K562 (cell line): ENCODE results near the gene HIPK2. TPM values are rescaled to one million over a fixed set of nuclear protein-coding genes. Genes with fewer than 3 reads are reported as not detected.

ENCODE experiments used
- ATAC-seq: fragments of 200-7000 bp; cut with Tn5 transposase; 3 replicates; pipeline ENCODE4 v1.9.1; 2020; ENCODE audit warnings: moderate library complexity
- BruUV-seq: library from RNA; stranded (reverse); fragments of 400-500 nt; replicated peaks from 2 replicates; lab custom pipeline; 2021; lab: Mats Ljungman, UMichigan
- CTCF ChIA-PET: fragments of 300-600 bp; formaldehyde crosslinking; extraction: SDS; loops from one replicate; lab custom pipeline; 2021; ENCODE audit warnings: low intra/inter-chr PET ratio; lab: Yijun Ruan, JAX
- POLR2A ChIA-PET: fragments of 300-600, 350-650 bp; sonication (Branson Sonifier 250); formaldehyde crosslinking; extraction: SDS; loops from one replicate; lab custom pipeline; 2021; ENCODE audit warnings: antibody characterized with exemption, inconsistent platforms; lab: Yijun Ruan, JAX
- DNase-seq, 4 experiments: peaks; one replicate each; pipeline versions ENCODE4 v3.0.0 to v3.0.0-alpha.2; 2011 to 2018; ENCODE audit warnings: low spot score in 3 of 4, mixed read lengths in 3 of 4; ENCODE audit errors: extremely low read depth in 1 of 4
- FAIRE-seq: peaks from 2 replicates; lab custom pipeline; 2011; peaks lifted over from hg19 to GRCh38; lab: Jason Lieb, UNC
- H2AFZ ChIP-seq: 2 replicates; pipeline ENCODE4 v1.6.0; 2011; ENCODE audit warnings: low read depth, low read length, control low read depth, inconsistent platforms
- H3K27ac ChIP-seq: fragments of 200-600 bp; 3 replicates; pipeline ENCODE4 v1.8.0; 2011; ENCODE audit warnings: low read depth, mild to moderate bottlenecking, control low read depth, inconsistent platforms, low read length, moderate library complexity, mixed read lengths; ENCODE audit errors: extremely low read depth
- H3K27me3 ChIP-seq, 2 experiments: fragments of 300-600 bp in 1 of 2; 2 replicates in 1 of 2; 3 replicates in 1 of 2; pipeline versions ENCODE4 v1.6.0 to v1.8.0; 2011; ENCODE audit warnings: inconsistent platforms in 2 of 2, low read length in 2 of 2, mild to moderate bottlenecking in 1 of 2, mixed read lengths in 1 of 2, moderate library complexity in 1 of 2; ENCODE audit not compliant: control insufficient read depth in 2 of 2, insufficient read depth in 2 of 2
- H3K36me3 ChIP-seq: fragments of 300-600 bp; 3 replicates; pipeline ENCODE4 v1.8.0; 2011; ENCODE audit warnings: mild to moderate bottlenecking, low read length, inconsistent platforms; ENCODE audit not compliant: control insufficient read depth, insufficient read depth
- H3K4me1 ChIP-seq, 2 experiments: fragments of 200-600 bp in 1 of 2; replicated peaks in 1 of 2; 2 replicates in 1 of 2; 3 replicates in 1 of 2; pipeline versions ENCODE4 v1.5.1 to v1.8.0; 2011; ENCODE audit warnings: inconsistent platforms in 2 of 2, low read length in 2 of 2, mild to moderate bottlenecking in 1 of 2, mixed read lengths in 1 of 2, moderate library complexity in 1 of 2; ENCODE audit not compliant: control insufficient read depth in 2 of 2, insufficient read depth in 2 of 2
- H3K4me2 ChIP-seq: 2 replicates; pipeline ENCODE4 v1.6.1; 2011; ENCODE audit warnings: low read length, control low read depth, inconsistent platforms, mixed read lengths; ENCODE audit not compliant: insufficient read depth
- H3K4me3 ChIP-seq: fragments of 200-600 bp; sonication (generic), shearing (Covaris generic); 2 replicates; pipeline ENCODE4 v1.5.1; 2016; ENCODE audit warnings: control low read depth, inconsistent platforms
- H3K79me2 ChIP-seq: fragments of 200-600 bp; 3 replicates; pipeline ENCODE4 v1.8.0; 2011; ENCODE audit warnings: low read length, inconsistent platforms; ENCODE audit not compliant: control insufficient read depth, insufficient read depth
- H3K9ac ChIP-seq, 2 experiments: 2 replicates each; pipeline versions ENCODE4 v1.6.0 to v1.6.1; 2011; ENCODE audit warnings: low read depth in 2 of 2, low read length in 2 of 2, control low read depth in 1 of 2, inconsistent platforms in 1 of 2, mild to moderate bottlenecking in 1 of 2, mixed read lengths in 1 of 2; ENCODE audit not compliant: insufficient read depth in 1 of 2
- H3K9me1 ChIP-seq: one replicate; pipeline ENCODE4 v1.6.0; 2011; ENCODE audit warnings: inconsistent platforms, mild to moderate bottlenecking, low read length, moderate library complexity; ENCODE audit not compliant: control insufficient read depth, insufficient read depth
- H3K9me3 ChIP-seq: replicated peaks from 2 replicates; pipeline ENCODE4 v1.5.1; 2011; ENCODE audit warnings: low read depth, low read length, inconsistent platforms; ENCODE audit not compliant: control insufficient read depth, insufficient read depth
- H4K20me1 ChIP-seq: replicated peaks from 2 replicates; pipeline ENCODE4 v1.6.1; 2011; ENCODE audit warnings: low read length, inconsistent platforms, mixed read lengths; ENCODE audit not compliant: control insufficient read depth, insufficient read depth
- MNT ChIP-seq, 2 experiments: fragments of 450-650 bp; conservative IDR thresholded peaks; 2 replicates each; pipeline ENCODE4 v1.6.1; 2017; ENCODE audit warnings: mild to moderate bottlenecking in 2 of 2, moderate library complexity in 2 of 2
- TSC22D4 ChIP-seq: fragments of 450-650 bp; IDR thresholded peaks from 2 replicates; pipeline ENCODE4 v1.6.1; 2016; ENCODE audit warnings: missing genetic modification characterization, missing biosample characterization, control low read depth
- ZNF644 ChIP-seq: fragments of 200-800 bp; sonication (Bioruptor generic); IDR thresholded peaks from 2 replicates; pipeline ENCODE4 v1.6.1; 2016; ENCODE audit warnings: low read depth, missing genetic modification characterization, missing compliant biosample characterization
- WGBS: fragments of 100-300 bp; shearing (Covaris generic); methylation state at CpG from one replicate; pipeline ENCODE4 v1.1.6; 2016; ENCODE audit warnings: low coverage, mixed read lengths; ENCODE audit not compliant: insufficient coverage; ENCODE audit errors: missing lambda C conversion rate; 5-methylcytosine and 5-hydroxymethylcytosine counted together
- in situ Hi-C: fragments of 300-500 bp; cut with MboI; formaldehyde crosslinking; loops from 4 replicates; pipeline ENCODE4 v1.15.0; 2018; ENCODE audit warnings: inconsistent platforms, mixed read lengths
- intact Hi-C: fragments of 100-400 bp; cut with micrococcal nuclease; formaldehyde crosslinking; loops from 2 replicates; pipeline ENCODE4 v1.14.2; 2022
- polyA plus RNA-seq, 8 experiments: library from polyadenylated mRNA; depleted of rRNA in 4 of 8; stranded (reverse) in 5 of 8; unstranded in 3 of 8; fragments of >200 nt; fragmentation: Nextera tagmentation in 2 of 8; fragmentation: Illumina TruSeq in 1 of 8; extraction: Ambion mirVana in 2 of 8; extraction: Trizol in 1 of 8; gene quantifications; 2 replicates each; pipeline versions ENCODE4 v1.2.1 to v1.2.3, GENCODE V29; 2011 to 2014; ENCODE audit warnings: inconsistent platforms in 1 of 8, missing spikeins in 1 of 8
- total RNA-seq, 7 experiments: library from RNA; depleted of rRNA in 6 of 7; stranded (reverse); fragments of >200 nt in 6 of 7; fragmentation: Illumina TruSeq in 2 of 7; extraction: Trizol in 2 of 7; gene quantifications; 2 replicates each; pipeline versions ENCODE4 v1.2.1 to v1.2.3, GENCODE V29; 2011 to 2021; ENCODE audit warnings: low replicate concordance in 1 of 7
- TF ChIP-seq, protein P1 (sequence below): IDR thresholded peaks from 2 replicates; pipeline ENCODE4 v1.6.1; 2016; ENCODE audit warnings: missing genetic modification characterization, missing compliant biosample characterization

Gene HIPK2
- total and polyA plus RNA-seq, 9 of the 15 experiments (the other 6 are each of a cell fraction or from before 2014, with no cell fraction given): 0.69 to 19.8 (median 5.1) TPM

DNA sequence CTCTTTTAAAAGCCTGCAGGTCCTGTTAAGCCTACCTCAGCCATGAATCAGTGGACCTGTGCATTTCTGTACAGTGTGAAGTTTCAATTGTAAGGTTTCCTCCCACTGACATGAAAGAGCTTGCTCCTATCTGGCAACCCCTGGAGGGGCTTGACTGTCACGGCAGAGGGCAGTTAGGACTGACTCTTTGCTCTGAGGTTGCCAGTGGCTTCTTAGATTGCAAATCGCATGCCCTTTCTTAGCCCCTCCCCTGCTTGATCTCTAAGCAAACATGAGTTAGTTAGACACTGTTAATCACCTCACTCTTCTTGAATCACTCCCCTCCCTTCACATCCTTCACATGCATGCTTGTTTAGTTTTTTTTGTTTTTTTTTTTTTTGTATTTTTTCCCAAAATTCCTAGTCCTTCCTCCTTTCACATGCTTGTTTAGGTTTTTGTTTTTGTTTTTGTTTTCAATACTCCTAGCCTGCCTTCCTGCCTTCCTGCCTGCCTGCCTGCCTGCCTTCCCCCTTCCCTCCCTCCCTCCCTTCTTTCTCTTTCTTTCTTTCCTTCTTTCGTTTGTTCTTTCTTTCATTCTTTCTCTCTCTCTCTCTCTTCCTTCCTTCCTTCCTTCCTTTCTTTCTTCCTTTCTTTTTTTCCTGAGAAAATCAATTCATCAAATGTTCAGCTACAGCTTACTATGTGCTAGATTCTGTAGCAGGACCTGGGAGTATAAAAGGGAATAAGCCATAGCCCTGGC, 6.0 kb upstream of the HIPK2 start (continued):
- no peak for TF ChIP-seq MNT (conservative IDR thresholded peaks at IDR 0.05)
- TF ChIP-seq TSC22D4 (tag): no peak

- no peak overlapping the region for H3K4me3 ChIP-seq
- H3K9ac ChIP-seq: no peak overlapping the region
- H3K9me1 ChIP-seq: no peaks in the 10 kb centered on the region
- no peaks in the 10 kb centered on the region for H3K79me2 ChIP-seq
- H4K20me1 ChIP-seq: no peaks in the 10 kb centered on the region
- CTCF ChIA-PET: no interaction called here
- TF ChIP-seq, protein P1, sequence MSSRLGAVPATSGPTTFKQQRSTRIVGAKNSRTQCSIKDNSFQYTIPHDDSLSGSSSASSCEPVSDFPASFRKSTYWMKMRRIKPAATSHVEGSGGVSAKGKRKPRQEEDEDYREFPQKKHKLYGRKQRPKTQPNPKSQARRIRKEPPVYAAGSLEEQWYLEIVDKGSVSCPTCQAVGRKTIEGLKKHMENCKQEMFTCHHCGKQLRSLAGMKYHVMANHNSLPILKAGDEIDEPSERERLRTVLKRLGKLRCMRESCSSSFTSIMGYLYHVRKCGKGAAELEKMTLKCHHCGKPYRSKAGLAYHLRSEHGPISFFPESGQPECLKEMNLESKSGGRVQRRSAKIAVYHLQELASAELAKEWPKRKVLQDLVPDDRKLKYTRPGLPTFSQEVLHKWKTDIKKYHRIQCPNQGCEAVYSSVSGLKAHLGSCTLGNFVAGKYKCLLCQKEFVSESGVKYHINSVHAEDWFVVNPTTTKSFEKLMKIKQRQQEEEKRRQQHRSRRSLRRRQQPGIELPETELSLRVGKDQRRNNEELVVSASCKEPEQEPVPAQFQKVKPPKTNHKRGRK (tag): 0 out of 2 replicates have a peak, but pooled peaks have one; percentile 1
- TF ChIP-seq ZNF644 (tag): no peak
- TF ChIP-seq, all 486 proteins: peak for 1
- intact Hi-C loops (no loop called here), in situ Hi-C loops (no loop called here)
- Histone ChIP-seq H3K4me2 (no peak overlapping the region), H2AFZ (no peak overlapping the region), H3K9me3 (no peaks in the 10 kb centered on the region), H3K27me3 (peaks cover 21 to 44% of the 10 kb centered on the region in 2 experiments; a peak in 4 of 5 replicates), H3K4me1 (peaks cover 6 to 8% of the 10 kb centered on the region in 2 experiments; a peak in 3 of 5 replicates), H3K36me3 (no peaks in the 10 kb centered on the region), H3K27ac (no peak overlapping the region)
- no TSS peak for BruUV-seq
- 20% methylated on average over 3 of the region's 3 CpGs for WGBS
- POLR2A ChIA-PET: interaction anchor here (0.5 to 1.7 kb wide), 6 partner anchors 16 to 194 kb away, joined by 3 to 6 read pairs (median 3); no protein-coding TSS in a partner anchor
- FAIRE-seq (no peak), DNase-seq (no peak), ATAC-seq (no peak)
Measured at GRCh38 chr7:139782932-139783331, 5.1 kb upstream of the HIPK2 start.
